DOHH2 (cell line): ENCODE results near the gene SLC29A4.

Experiments
- EZH2phosphoT487 ChIP-seq: fragments of 200-600 bp; sonication (generic); IDR thresholded peaks from 2 replicates; pipeline ENCODE4 v1.6.1; 2017; ENCODE audit warnings: borderline replicate concordance, mild to moderate bottlenecking, antibody characterized with exemption, low read length, moderate library complexity, mixed read lengths
- TF ChIP-seq, protein P1 (sequence below): fragments of 200-600 bp; sonication (generic); IDR thresholded peaks from one replicate; pipeline ENCODE4 v1.5.1; 2014; ENCODE audit warnings: antibody characterized with exemption, mild to moderate bottlenecking, low read depth, low read length; ENCODE audit not compliant: poor library complexity, severe bottlenecking

DNA sequence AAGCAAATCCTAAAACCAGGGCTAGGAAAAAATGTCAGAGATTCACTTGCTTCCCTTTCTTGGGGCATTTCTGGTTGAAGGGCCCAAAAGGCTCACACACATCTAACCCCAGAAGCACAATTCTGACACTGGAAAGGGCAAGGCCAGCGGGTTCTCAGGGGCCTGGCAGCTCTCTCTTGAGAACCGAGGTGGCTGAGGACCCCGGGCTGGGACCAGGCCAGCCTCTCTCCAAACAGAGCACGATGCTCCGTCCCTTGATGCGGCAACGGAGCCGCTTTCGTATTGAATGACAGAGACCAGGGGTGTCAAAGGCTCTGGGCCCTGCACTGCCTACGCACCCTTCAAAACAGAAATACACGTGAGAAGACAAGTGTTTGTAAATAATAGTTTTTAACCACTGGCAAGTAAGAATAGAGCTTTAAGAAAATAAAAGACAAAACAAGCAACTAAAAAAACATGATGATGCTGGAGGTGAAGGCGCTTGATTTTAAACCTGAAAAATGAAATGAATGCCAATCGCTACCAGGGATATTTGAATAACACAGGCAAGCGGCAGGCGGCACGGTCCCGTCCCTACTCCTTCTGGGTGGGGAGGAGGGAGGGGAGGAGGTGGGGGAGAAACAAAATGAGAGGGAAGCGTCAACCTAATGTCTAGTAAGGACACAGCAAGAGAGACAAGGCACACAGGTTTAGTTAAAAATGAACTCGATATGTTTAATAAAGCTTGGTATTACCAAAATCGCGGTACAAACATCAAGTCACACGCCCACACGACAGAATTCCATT, 68.0 kb downstream of the SLC29A4 start:
- TF ChIP-seq, protein P1, sequence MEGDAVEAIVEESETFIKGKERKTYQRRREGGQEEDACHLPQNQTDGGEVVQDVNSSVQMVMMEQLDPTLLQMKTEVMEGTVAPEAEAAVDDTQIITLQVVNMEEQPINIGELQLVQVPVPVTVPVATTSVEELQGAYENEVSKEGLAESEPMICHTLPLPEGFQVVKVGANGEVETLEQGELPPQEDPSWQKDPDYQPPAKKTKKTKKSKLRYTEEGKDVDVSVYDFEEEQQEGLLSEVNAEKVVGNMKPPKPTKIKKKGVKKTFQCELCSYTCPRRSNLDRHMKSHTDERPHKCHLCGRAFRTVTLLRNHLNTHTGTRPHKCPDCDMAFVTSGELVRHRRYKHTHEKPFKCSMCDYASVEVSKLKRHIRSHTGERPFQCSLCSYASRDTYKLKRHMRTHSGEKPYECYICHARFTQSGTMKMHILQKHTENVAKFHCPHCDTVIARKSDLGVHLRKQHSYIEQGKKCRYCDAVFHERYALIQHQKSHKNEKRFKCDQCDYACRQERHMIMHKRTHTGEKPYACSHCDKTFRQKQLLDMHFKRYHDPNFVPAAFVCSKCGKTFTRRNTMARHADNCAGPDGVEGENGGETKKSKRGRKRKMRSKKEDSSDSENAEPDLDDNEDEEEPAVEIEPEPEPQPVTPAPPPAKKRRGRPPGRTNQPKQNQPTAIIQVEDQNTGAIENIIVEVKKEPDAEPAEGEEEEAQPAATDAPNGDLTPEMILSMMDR = no peak
- TF ChIP-seq EZH2phosphoT487 = no peak
